HG02678 (cell line): Measurements from ENCODE around the gene ADAD2.
"Not testable (repeated sequence)": the region's sequence is repeated elsewhere in the genome, so short reads cannot be mapped to it uniquely, and the experiment has no call there.

ENCODE experiments used
- ATAC-seq: cut with Tn5 transposase; IDR thresholded peaks from one replicate; pipeline ENCODE4 v1.9.1; 2021; ENCODE audit warnings: mild to moderate bottlenecking, moderate library complexity; ENCODE audit not compliant: unreplicated experiment

ADAD2 gene

GRCh38 chr16:84195201-84196093 lies 4.5 kb downstream of the ADAD2 start:
- no peak for ATAC-seq

DNA sequence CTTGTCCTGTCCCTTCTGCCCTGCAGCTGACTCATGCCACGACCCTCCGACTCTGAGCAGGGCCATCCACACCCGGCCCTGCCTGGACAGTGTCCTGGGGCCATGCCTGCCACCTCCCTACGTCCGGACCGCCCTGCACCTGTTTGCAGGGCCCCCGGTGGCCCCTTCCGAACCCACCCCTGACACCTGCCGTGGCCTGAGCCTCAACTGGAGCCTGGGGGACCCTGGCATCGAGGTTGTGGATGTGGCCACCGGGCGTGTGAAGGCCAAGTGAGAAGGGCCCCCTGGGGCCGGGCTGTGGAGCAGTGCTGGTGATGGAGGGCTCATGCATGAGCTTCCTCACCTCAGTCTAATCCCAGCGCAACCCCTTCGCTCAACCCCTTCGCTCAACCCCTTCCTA lies 5.1 kb downstream of the ADAD2 start:
- ATAC-seq: no peak

- no peak for ATAC-seq
Measured at GRCh38 chr16:84196727-84197394, 5.9 kb downstream of the ADAD2 start.

DNA sequence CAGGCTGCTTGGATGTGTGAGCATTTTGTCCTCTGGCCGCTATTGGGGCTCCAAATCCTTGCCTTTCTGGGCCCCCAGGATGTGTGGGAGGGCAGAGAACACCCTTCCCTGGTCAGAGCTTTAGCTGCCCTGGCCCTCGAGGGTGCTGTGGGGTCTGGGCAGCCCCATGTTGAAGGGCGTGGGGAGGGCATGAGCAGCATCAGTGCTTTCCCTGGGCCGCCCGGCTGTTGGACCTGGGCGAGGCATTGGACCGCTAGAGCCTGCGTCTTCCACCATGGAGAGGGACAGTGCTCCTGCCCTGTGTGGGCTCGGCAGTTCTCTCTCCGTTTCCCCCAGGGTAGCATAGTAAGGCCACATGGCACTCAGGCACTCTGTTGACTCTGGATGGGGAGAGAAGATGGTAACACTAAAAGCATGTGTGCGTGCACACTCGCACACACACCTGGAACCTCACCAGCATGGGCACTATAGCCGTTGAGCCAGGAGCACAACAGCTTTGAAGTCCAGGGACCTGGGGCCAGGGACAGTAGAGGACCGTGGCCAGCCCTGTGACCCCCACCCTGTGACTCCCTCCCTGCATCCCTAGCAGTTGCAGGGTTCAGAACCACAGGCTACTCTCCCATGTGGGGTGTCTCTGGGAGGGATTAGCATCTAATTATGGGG lies 6.6 kb downstream of the ADAD2 start:
- no peak for ATAC-seq

- no peak for ATAC-seq
Measured at GRCh38 chr16:84198401-84198800, 7.4 kb downstream of the ADAD2 start.

DNA sequence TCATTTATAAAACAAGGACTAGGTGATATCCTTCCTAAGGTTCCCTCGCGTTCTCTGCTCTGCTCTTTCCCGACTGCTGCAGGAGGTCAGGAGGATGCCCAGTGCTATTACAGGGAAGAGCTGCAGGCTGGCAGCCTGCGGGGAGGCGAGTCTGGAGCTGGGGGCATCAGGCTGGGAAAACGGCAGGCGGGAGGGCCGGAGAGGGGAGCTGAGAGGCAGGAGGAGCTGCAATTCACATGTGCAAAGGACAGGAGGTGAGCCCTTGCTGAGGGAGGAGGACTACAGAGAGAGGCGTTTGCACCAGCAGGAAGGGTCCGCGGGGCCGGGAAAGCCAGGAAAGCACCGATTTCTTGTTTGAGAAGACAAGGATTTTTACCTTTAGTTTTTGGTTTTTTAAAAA lies 8.1 kb downstream of the ADAD2 start:
- no peak for ATAC-seq

- ATAC-seq: no peak
Measured at GRCh38 chr16:84199861-84200260, 8.9 kb downstream of the ADAD2 start.

DNA sequence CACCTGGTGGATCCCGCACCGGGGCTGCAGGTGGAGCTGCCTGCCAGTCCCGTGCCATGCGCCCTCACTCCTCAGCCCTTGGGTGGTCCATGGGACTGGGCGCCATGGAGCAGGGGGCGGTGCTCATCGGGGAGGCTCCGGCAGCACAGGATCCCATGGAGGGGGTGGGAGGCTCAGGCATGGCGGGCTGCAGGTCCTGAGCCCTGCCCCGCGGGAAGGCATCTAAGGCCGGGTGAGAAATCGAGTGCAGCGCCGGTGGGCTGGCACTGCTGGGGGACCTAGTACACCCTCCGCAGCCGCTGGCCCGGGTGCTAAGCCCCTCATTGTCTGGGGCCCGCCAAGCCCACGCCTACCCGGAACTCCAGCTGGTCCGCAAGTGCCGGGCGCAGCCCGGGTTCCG lies 13.6 kb downstream of the ADAD2 start:
- ATAC-seq: not testable (repeated sequence)

GRCh38 chr16:84205123-84205522 lies 14.2 kb downstream of the ADAD2 start:
- not testable (repeated sequence) for ATAC-seq

DNA sequence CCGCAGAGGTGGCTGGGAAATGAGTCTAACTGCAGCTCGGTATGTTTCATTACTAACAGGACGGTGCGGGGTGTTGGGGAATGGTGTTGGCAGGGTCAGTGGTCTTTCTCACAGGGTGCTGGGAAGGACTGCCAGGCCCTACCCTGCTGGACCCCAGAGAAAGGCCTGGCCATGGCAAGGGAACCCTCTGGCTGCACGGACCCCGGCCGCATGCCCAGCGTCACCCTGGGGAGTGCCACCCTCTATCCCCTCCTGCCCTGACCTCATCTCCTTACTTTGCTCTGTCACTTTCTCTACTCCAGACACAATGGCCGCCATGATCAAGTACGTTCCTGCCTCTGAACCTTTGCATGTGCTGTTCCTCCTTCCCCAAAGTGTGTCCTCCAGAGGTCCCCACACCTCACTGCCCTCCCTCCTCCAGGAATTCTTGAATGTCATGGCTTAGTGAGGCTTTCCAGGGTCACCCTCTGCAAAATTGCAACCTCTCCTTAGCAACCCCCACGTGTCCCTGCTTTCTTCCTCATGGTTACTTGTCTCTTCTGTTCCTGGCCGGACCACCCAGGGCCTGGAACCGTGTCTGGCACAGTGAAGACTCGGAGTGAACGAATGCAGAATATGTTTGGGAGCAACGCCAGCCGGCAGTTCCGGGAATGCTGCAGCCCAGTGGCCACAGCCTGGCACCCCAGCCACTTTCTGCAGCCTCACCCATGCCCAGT lies 15.2 kb downstream of the ADAD2 start:
- ATAC-seq: no peak

- ATAC-seq: no peak
Measured at GRCh38 chr16:84207251-84207650, 16.3 kb downstream of the ADAD2 start.

GRCh38 chr16:84207879-84208278 lies 16.9 kb downstream of the ADAD2 start:
- ATAC-seq: no peak

DNA sequence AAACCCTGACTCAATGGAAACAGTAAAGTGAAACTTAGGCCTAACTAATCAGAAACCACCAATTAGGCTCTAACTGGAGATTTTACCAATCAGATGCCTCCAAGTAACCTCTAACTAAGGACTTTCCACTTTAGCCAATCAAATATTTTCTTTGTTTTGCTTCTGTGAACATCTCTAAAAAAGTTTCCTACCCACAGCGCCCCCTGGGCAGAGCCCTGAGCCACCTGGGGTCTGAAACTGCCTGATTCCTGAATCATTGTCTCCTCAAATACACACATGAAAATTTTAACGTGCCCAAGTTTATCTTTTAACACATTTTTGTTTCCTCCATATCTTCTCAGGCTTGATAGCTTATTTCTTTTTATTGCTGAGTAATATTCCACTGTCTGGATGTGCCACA lies 19.0 kb downstream of the ADAD2 start:
- no peak for ATAC-seq

DNA sequence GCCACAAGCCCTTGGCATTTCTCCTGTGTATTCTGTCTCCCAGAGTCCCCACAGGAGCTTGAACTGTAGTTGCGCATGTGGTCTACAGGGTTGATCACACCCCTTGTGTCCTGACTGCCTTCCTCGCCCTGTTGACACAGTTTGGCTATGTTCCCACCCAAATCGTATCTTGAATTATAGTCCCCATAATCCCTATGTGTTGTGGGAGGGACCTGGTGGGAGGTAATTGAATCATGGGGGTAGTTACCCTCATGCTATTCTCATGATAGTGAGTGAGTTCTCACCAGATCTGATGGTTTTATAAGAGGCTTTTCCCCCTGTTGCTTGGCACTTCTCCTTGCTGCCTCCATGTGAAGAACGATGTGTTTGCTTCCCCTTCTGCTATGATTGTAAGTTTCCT lies 21.2 kb downstream of the ADAD2 start:
- ATAC-seq: no peak

DNA sequence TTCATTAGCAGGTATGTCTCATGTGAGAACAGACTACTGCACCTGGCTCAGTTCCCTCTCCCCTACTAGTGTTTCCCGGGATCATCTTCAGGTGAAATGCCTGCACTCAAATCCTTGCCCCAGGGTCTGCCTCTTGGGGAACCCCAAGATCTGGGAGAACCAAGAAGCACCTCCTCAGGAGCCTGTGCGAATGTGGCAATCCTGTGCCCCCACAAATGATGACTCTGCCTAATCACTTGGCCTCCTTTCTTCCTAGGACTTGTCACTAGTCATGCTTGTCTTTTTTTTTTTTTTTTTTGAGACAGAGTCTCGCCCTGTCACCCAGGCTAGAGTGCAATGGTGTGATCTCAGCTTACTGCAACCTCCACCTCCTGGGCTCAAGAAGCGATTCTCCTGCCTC lies 21.7 kb downstream of the ADAD2 start:
- ATAC-seq: no peak

DNA sequence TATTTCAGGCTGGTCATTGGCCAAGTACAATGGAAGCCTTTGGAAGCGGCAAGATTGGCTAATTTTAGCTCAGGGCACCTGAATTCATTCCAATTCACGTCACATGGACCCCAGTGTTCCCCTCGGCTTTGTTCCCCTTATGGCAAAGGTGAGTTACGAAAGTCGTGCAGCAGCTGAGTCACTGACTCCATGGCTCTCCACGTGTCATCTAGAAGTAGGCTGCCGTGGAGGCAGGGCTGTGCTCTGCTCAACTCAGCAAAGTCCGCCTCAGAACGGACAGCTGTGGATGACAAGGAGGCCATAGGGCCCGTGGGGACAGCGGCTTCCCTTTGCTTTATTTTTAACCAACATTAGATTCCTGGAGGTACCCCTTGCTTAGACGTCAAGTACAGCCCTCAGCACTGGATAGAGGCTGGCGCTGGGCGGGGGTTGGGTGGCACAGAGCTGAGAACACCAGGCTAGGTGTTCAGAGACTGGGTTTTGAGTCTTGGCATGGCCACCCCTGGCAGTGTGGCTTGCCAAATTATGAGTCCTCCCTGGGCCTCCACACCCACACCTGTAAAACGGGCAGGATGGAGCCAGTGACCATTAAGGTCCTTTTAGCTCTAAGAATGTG lies 23.6 kb downstream of the ADAD2 start:
- no peak for ATAC-seq

GRCh38 chr16:84215531-84215930 lies 24.6 kb downstream of the ADAD2 start:
- no peak for ATAC-seq

GRCh38 chr16:84216144-84216543 lies 25.2 kb downstream of the ADAD2 start:
- ATAC-seq: not testable (repeated sequence)

- ATAC-seq: no peak
Measured at GRCh38 chr16:84218176-84218823, 27.3 kb downstream of the ADAD2 start.

DNA sequence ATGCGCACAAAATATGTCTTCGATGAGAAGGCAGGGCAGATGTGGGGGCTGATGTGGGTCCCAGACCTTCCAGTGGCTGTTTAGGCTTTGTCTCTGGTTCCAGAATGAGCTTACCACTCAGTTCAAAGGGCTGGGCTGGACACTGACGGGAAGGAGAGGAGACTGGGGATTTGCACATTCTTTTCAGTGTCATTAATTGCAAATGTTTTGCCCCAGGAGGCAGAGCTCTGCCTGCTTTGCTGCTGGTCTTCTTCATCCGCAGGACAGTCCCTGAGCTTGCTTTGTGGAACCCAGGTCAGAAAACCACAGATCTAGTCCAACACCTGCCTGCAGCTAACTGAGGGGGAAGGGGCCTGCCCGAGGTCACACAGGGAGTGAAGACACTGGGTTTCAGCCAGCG lies 28.0 kb downstream of the ADAD2 start:
- ATAC-seq: no peak
